Measurements from ENCODE around the gene ALPK3.

ALPK3 gene, protein sequence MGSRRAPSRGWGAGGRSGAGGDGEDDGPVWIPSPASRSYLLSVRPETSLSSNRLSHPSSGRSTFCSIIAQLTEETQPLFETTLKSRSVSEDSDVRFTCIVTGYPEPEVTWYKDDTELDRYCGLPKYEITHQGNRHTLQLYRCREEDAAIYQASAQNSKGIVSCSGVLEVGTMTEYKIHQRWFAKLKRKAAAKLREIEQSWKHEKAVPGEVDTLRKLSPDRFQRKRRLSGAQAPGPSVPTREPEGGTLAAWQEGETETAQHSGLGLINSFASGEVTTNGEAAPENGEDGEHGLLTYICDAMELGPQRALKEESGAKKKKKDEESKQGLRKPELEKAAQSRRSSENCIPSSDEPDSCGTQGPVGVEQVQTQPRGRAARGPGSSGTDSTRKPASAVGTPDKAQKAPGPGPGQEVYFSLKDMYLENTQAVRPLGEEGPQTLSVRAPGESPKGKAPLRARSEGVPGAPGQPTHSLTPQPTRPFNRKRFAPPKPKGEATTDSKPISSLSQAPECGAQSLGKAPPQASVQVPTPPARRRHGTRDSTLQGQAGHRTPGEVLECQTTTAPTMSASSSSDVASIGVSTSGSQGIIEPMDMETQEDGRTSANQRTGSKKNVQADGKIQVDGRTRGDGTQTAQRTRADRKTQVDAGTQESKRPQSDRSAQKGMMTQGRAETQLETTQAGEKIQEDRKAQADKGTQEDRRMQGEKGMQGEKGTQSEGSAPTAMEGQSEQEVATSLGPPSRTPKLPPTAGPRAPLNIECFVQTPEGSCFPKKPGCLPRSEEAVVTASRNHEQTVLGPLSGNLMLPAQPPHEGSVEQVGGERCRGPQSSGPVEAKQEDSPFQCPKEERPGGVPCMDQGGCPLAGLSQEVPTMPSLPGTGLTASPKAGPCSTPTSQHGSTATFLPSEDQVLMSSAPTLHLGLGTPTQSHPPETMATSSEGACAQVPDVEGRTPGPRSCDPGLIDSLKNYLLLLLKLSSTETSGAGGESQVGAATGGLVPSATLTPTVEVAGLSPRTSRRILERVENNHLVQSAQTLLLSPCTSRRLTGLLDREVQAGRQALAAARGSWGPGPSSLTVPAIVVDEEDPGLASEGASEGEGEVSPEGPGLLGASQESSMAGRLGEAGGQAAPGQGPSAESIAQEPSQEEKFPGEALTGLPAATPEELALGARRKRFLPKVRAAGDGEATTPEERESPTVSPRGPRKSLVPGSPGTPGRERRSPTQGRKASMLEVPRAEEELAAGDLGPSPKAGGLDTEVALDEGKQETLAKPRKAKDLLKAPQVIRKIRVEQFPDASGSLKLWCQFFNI (N-terminal part only)

DNA sequence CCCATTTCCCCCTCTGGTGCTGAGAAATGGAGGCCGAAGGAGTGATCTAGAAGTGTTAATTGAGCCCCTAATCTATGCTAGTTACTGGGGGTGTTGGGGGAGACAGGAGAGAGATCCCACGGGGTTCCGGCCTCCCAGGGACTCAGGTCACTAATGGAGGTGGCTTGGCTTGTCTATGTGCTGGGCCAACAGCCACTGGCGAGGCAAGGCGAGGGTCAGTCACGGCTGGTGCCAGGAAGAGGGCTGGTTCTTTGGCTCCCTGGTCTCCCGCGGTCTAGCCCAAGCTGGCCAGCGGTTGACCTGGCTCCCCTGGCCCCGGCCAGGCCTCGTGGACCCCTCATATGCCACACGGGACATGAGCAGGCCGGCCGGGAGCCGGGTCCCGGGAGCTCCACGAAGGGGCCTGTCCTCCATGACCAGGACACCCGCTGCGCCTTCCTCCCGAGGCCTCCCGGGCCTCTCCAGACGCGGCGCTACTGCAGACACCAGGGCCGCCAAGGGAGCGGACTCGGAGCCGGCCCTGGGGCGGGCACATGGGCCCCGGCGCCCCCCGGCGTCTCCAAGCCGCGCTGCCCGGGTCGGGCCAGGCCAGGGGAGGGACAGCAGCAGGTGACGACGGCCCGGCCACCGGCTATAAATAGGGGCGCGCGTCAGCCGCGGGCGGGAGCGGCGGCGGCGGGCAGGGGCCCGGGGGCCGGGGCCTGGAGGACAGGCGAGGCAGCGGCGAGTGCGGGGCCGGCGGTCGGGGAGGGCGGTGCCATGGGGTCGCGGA is at the start of gene ALPK3:
ALPK3 (plus strand) TSS at position 663 of the 772 bp plus-strand sequence; CDS start at position 760, 97 bp downstream.
- FAIRE-seq = no peak

DNA sequence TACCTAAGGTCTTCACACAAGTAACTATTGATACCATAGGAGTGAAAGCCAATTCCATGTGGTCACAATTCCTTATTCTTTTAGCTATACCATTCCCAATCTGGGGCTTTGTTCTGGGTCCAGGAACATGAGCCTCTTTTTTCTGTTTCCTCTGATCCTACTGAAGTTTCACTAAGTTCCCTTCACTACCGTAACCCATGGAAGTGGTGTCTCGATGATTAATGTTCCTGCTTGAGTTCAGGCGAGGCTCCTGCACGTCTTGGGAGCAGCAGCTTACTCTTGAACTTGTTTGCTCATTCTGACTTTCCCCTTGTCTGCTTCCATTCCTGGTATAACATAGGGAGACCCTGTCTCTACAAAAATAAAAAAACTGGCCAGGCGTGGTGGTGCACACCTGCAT is 45.1 kb upstream of the ALPK3 start:
- no peak for FAIRE-seq

DNA sequence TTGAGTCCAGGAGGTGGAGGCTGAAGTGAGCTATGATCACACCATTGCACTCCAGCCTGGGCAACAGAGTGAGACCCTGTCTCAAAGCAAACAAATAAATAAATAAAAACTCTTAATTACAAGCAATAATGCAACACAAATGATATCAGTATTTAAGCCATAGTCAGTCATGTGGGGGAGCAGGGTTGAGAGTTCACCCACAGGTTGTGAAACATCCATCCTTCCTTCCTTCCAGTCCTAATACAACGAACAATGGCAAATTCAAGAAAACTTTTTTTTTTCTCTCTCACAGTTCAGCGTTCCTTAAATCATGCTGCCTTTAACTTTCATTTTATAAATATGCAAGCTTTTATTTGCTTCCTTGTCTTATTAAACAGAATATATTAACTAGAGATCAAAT is 44.7 kb upstream of the ALPK3 start:
- FAIRE-seq = no peak

DNA sequence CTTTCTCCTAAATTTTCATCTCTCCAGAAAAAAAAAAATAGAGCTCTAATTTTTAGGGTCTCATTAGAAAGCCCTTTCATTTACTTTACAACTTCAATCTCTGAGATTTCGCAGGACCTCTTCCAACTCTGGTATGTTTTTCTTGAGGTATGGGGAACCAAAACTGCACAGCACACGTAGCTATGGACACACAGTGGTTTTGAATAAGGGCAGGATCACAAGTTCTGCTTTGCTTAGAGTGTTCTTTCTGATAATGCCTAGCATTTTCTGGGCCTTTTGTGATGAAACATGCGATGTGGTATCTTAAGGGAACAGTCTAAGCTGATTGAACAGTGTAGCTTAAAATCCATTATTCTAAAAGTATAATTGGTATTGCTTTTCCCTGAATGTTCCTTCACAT is 43.4 kb upstream of the ALPK3 start:
- no peak for FAIRE-seq

DNA sequence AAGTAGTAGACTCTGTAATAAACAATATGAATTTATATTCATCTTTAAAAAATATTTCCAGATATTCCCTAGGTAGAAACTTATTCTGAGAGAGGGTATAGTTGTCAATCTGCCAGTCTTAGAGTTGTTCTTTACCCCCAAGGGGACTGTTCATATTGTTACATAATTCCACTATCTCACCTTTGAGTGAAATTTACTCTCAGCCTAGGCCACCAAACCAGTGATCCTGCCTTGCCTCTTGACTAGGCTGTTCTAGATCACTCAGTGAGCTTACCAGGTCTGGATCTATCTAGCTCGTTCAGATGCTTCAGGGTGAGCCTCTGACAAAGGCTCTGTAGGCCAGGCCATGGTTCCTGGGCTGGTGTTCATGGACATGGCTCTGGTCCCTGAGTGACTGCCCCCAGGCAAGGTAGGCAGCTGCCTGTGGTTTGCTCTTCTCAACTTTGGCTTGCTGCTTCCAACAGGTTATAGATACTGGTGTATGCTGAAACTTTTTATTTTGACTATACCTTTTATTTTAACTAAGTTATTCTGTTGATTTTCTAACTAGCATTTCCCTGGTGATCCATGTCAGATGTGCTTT is 41.2 kb upstream of the ALPK3 start:
- no peak for FAIRE-seq

DNA sequence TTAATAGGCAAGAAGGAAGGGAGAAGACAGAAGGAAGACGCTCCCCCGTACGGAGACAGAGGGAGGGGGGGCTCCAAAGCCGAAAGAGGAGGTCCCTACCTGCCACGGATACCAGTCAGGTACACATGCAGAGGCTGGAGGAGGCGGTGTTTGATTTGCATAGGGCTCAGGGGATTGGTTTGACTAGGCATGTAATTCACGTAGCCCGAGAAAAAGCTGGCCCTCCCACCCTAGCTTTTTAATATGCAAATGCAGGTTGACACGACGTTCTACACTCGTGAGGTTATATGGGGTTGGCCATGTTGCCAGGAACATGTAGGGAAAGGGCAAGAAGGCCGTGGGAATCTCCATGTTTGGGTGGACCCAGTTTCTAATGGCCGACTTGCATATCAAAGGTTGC is 39.0 kb upstream of the ALPK3 start:
- FAIRE-seq = no peak

DNA sequence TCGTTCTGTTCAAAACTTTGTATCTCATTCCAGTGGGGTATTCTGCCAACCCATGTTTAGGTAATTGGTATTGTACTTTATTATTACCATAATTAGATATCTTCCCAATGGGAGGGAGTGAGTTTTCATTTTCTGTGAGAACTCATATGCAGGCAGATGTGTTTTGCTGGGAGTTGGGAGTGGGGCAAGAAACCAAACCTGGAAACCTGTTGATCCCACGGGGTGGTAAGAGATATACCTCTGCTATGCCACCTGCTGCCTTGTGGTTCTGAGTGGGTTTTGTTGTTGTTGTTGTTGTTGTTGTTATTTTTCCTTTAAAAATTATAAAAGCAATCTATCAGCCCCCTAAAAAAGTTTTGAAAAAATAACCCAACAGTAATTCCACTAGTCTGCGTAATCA is 36.7 kb upstream of the ALPK3 start:
- no peak for FAIRE-seq

DNA sequence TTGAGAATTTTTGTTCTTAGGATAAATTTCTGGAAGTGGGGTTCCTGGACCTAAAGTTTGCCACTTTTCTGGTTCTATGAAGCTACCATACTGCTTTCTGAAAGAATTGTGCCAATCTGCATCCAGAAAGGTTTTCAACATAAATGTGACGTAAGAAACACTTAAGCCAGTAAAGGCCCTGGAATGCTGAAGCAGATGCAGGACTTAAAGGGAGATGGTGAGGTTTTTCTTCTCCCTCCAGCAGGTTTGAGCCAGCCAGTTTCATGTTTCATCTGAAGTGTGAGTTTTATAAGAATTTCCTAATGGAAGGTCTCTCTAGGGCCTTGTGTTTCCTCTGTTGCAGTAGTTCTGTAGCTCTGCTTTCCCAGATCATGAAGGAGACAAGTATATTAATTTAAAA is 35.7 kb upstream of the ALPK3 start:
- FAIRE-seq = no peak

DNA sequence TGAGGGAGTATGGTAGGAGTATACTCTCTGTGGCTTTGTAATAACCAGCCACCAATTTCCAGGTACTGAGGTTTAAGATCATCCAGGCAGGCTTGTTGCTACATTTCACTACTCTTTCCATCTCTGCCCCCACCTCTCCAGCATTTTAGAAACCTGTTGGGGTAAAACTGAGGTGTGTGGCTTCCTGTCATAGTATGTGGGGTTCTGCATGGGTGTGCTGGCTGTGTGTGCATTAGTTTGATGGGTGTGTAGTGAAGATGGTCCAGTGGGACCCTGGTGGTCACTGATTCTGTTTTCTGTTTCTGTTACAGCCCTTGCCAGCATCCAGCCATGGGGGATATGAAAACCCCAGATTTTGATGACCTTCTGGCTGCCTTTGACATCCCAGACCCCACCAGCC is 34.8 kb upstream of the ALPK3 start:
- FAIRE-seq = no peak

DNA sequence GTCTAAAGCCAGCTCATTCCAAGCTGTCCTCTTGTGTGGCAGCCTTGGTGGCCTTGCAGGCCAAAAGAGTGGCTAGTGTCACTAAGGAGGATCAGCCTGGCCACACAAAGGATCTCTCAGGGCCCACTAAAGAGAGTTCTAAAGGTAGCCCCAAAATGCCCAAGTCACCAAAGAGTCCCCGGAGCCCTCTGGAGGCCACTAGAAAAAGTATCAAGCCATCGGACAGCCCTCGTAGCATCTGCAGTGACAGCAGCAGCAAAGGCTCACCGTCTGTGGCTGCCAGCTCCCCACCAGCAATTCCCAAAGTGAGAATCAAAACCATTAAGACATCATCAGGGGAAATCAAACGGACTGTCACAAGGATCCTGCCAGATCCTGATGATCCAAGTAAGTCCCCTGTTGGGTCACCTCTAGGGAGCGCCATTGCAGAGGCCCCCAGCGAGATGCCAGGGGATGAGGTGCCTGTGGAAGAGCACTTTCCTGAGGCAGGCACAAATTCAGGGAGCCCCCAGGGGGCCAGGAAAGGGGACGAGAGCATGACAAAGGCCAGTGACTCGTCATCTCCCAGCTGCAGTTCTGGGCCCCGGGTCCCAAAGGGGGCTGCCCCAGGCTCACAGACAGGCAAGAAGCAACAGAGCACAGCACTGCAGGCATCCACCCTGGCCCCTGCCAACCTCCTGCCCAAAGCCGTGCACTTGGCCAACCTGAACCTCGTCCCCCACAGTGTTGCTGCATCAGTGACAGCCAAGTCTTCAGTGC is 33.5 kb upstream of the ALPK3 start:
- no peak for FAIRE-seq

DNA sequence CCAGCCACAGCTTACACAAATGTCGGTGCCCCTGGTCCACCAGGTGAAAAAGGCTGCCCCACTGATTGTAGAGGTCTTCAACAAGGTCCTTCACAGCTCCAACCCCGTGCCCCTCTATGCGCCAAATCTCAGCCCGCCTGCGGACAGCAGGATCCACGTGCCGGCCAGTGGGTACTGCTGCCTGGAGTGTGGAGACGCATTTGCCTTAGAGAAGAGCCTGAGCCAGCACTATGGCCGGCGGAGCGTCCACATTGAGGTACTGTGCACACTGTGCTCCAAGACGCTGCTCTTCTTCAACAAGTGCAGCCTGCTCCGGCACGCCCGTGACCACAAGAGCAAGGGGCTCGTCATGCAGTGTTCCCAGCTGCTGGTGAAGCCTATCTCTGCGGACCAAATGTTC is 32.9 kb upstream of the ALPK3 start:
- no peak for FAIRE-seq

DNA sequence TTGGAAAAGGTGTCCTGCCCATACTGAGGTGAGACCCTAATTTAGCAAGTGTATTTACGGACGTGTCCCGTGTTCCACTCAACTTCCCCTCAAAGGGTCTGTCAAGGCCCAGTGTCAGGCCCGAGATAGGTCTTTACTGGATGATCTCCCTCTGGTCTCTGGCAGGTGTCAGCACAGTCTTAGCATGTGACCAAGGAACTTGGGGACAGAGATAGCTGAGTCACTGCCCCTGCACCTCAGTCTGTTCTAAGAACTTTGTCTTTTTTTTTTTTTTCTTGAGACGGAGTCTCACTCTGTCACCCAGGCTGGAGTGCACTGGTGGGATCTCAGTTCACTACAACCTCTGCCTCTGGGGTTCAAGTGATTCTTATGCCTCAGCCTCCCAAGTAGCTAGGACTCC is 32.1 kb upstream of the ALPK3 start:
- FAIRE-seq = no peak

DNA sequence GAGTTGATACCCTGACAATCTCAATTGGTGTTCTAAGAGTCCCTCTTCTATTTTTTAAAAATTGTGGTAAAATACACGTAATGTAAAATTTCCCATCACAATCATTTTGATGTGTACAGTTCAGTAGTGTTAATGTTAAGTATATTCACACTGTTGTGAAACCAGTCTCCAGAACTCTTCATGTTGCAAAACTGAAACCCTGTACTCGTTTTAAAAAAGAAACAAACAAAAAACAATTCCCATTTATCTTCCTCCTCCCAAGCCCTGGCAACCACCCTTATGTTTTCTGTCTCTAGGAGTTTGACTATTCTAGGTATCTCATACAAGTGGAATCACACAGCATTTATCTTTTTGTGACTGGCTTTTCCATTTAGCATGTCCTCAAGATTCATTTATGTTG is 28.7 kb upstream of the ALPK3 start:
- no peak for FAIRE-seq

DNA sequence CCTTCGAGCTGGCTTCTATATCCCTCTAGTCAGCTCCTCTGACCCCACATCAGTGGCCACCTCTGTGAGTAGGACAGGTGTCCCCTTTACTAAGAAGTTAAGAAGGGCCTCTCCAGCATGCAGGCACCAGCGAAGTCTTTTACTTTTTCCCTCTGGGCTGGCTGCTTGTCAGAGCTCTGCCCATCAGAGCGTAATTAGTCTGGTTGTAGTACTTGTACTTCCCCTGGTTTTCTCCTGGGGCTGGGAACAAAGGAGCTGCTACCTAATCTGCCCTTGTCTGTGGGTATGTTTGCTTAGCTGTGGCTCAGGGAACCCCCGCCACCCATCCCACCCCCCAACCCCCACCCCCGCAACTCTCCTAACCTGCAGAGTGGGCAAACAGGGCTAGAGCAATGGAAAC is 27.4 kb upstream of the ALPK3 start:
- FAIRE-seq = no peak

DNA sequence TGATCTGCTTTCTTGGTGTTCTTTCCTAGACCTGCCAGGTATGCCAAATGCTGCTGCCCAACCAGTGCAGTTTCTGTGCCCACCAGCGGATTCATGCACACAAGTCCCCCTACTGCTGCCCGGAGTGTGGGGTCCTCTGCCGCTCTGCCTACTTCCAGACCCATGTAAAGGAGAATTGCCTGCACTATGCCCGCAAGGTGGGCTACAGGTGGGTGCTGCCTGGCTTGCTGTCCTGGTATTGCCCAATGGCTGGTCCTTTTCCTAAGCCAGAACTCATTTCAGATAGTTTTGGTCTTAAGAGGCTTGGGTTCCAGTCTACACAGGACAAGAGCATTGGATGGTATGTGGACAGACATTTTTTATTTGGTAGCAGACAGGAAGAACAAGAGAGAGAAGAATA is 26.5 kb upstream of the ALPK3 start:
- no peak for FAIRE-seq

DNA sequence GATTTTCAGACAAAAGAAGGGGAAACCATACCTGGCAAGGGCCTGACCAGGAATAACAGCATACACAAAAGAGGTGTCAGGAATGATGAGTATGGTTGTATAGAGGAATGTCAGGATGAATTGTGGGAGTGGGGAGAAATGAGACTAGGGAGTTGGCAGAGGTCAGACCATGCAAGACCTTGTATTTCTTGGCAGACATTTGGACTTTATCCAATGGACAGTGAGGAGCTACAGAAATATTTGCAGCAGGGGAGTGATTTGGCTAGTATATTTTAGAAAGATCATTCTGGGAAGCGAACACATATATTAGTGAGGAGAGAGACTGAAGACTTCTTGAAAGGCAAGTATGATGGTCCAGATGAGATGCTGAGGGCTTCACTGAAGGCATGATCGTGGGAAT is 25.4 kb upstream of the ALPK3 start:
- no peak for FAIRE-seq

DNA sequence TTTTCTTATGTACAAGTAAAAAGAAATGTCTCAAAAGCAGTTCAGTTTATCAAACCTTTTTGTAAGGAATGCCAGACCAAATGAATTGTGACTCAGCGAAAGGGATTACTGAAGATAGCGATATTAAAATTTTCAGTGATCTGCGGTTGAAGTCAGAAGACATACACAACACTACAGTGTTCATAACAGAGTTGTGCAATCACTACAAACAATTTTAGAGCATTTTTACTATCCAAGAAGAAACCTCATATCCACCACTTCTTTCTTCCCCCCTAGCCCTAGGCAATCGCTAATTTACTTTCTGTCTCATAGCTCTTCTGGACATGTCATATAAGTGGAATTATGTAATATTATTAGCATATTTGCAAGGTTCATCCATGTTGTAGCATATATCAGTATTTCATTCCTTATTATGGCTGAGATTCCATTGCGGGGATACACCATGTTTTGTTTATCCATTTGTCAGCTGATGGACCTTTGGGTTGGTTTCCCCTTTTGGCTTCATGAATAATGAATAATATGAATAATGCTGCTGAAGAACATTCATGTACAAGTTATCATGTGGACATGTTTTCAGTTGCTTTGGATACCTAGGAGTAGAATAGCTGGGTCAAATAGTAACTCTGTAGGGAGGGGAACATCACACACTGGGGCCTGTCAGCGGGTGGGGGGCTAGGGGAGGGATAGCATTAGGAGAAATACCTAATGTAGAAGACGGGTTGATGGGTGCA is 23.6 kb upstream of the ALPK3 start:
- no peak for FAIRE-seq

DNA sequence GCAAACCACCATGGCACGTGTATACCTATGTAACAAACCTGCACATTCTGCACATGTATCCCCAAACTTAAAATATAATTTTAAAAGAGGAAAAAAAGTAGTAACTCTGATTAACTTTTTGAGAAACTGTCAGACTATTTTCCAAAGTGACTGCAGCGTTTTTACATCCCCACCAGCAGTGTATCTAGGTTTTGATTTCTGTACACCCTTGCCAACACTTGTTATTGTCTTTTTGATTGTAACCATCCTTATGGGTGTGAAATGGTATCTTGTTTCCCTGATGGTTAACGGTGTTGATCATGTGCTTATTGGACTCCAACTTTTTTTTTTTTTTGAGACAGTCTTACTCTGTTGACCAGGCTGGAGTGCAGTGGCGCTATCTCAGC is 23.0 kb upstream of the ALPK3 start:
- no peak for FAIRE-seq

DNA sequence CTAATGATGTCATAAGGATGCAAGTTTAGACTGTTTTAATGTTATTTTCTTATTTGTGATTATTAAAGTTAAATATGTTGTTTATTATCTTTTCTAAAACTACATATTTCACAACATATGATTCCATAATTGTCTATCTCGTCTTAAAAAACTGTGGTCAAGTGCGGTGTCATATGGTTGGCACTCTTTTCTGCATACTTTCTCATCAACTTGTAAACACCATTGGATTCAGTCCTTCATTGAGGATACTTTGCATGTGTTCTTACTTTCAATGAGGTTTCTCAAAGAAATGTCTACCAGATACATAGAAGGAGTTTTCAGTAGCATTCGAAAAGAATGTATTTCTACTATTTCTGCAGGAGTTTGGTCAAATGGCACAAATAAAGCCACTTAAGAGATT is 22.0 kb upstream of the ALPK3 start:
- no peak for FAIRE-seq

DNA sequence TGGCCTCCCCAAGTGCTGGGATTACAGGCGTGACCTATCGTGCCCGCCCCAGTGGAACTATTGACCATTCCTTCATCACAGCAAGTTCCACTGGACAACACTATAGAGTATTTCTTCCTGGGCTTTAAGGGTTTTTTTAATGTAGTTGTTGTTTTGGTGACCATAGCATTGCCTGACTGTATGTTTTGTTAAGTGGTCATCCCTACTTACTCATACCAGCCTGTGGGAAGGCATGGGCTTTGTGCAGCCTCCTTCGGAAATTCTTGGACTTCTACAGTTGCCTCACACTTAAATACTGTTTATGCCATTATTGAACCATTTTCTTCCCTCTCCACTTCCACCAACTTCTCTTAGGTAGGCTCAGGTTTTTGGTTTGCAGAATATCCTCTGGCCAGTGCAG is 19.9 kb upstream of the ALPK3 start:
- FAIRE-seq = no peak

DNA sequence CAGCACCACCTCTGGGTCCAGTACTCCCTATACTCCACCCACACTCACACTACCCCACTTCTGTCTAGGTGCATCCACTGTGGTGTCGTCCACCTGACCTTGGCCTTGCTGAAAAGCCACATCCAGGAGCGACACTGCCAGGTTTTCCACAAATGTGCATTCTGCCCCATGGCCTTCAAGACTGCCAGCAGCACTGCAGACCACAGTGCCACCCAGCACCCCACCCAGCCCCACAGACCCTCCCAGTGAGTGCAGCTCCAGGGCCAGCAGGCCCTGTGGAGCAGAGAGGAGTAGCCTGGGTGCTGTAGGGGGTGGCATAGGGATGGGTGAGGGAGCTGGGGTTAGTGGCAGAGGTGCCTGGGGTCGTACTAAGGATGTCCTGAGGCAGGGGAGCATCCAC is 19.4 kb upstream of the ALPK3 start:
- no peak for FAIRE-seq
